Measurements from ENCODE around the gene NPLOC4.

DNA sequence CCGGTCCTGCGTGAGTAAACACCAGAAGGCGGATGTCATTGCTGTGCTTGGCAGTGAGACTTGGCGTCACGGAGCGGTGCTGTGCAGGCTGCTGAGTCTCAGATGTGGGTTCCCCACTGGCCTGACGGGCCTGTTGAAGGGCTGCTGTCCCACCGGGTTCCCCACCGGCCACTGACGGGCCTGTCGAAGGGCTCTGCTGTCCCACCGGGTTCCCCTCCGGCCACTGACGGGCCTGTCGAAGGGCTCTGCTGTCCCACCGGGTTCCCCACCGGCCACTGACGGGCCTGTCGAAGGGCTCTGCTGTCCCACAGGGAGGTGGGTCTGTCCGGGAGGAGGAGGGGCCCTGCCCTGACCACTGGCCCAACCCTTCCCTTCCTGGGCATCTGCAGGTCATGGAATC is 49.7 kb upstream of the NPLOC4 start:
- TF ChIP-seq PAF1 (CRISPR knock-in tag; IDR thresholded peaks at IDR 0.05), result no peak
- no peak for TF ChIP-seq ZBTB14 (CRISPR knock-in tag; IDR thresholded peaks at IDR 0.05)
- TF ChIP-seq ZNF580 (CRISPR knock-in tag; IDR thresholded peaks at IDR 0.05; ENCODE audit: borderline replicate concordance, low read depth), result no peak
- TF ChIP-seq CTCF (CRISPR knock-in tag; IDR thresholded peaks at IDR 0.05), result no peak
- TF ChIP-seq, protein P1, sequence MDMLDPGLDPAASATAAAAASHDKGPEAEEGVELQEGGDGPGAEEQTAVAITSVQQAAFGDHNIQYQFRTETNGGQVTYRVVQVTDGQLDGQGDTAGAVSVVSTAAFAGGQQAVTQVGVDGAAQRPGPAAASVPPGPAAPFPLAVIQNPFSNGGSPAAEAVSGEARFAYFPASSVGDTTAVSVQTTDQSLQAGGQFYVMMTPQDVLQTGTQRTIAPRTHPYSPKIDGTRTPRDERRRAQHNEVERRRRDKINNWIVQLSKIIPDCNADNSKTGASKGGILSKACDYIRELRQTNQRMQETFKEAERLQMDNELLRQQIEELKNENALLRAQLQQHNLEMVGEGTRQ (IDR thresholded peaks at IDR 0.05; ENCODE audit: low read depth, low read length), result no peak
- TF ChIP-seq, protein P1 (CRISPR knock-in tag; IDR thresholded peaks at IDR 0.05; ENCODE audit: borderline replicate concordance), result no peak
- no peak for TF ChIP-seq RAD21 (CRISPR knock-in tag; IDR thresholded peaks at IDR 0.05)
- TF ChIP-seq TCF7L2 (IDR thresholded peaks at IDR 0.05; ENCODE audit: low read depth, low read length), result no peak
- TF ChIP-seq ZNF510 (CRISPR knock-in tag; IDR thresholded peaks at IDR 0.05; ENCODE audit: low read depth), result no peak

All from HepG2 (cell line).